HAP-1 (cell line): ENCODE data around the gene OBSL1.

ENCODE experiments used
- DNase-seq, 2 experiments: peaks; one replicate each; pipeline ENCODE4 v3.0.0-alpha.2; 2016 to 2020; ENCODE audit warnings: low spot score in 2 of 2
- H3K27me3 ChIP-seq: fragments of 250-450 bp; sonication (Bioruptor Pico); 2 replicates; pipeline ENCODE4 v1.5.1; 2020; ENCODE audit warnings: low read depth, mild to moderate bottlenecking, moderate library complexity
- H3K36me3 ChIP-seq: fragments of 250-450 bp; sonication (Bioruptor Pico); replicated peaks from 2 replicates; pipeline ENCODE4 v1.5.1; 2020; ENCODE audit warnings: mild to moderate bottlenecking
- H3K4me1 ChIP-seq: fragments of 250-450 bp; sonication (Bioruptor Pico); 2 replicates; pipeline ENCODE4 v1.5.1; 2020; ENCODE audit warnings: mild to moderate bottlenecking
- H3K4me3 ChIP-seq: fragments of 250-450 bp; sonication (Bioruptor Pico); 2 replicates; pipeline ENCODE4 v1.5.1; 2020; ENCODE audit warnings: mild to moderate bottlenecking, moderate library complexity
- H3K9me3 ChIP-seq: fragments of 250-450 bp; sonication (Bioruptor Pico); 2 replicates; pipeline ENCODE4 v1.5.1; 2020; ENCODE audit warnings: mild to moderate bottlenecking, moderate library complexity
- in situ Hi-C: fragments of 300-500 bp; cut with MboI; formaldehyde crosslinking; loops from 3 replicates; pipeline ENCODE4 v1.14.3; 2020; ENCODE audit warnings: low sequenced_read_pairs, inconsistent platforms, mixed read lengths

OBSL1 gene

DNA sequence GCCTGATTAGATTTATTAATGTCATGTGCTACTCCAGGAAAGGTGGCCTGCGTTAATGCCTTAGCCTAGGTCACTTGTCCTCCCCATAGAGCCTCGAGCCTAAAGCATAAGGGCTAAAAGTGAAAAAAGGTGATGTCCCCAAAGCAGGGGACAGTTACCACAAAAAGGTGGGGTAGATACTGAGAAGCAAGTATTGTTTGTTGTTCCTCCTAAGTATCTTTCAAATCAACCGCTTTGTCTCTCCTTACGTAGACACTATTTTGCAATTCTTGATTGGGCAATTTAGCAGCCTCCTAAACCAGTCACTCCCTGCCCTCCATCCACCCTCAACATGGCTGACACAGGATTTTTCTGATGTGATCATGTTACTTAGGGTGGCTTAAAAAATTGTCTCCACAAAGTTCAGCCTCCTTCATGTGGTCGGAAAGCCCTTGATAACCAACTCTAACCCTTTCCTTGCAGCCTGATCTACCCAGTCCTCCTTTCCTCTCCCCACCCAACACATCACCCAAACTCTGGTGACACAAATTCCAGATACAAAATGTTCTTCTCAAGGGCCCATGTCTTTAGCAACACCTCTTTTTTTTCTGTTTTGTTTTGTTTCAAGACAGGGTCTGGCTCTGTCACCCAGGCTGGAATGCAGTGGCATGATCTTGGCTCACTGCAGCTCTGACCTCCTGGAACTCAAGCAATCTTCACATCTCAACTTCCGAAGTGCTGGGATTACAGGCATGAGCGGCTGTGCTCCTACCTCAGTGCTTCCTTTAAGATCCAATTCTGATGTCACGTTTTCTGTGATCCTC lies 7.7 kb upstream of the OBSL1 start:
- in situ Hi-C loops = no loop called here
- DNase-seq = no peak
- Histone ChIP-seq H3K27me3 (no peaks in the 10 kb centered on the region), H3K9me3 (no peaks in the 10 kb centered on the region; the same call in 1 of the 2 replicates), H3K4me3 (no peak overlapping the region), H3K36me3 (no peaks in the 10 kb centered on the region), H3K4me1 (0 out of 2 replicates have a peak, but pooled peaks cover 2% of the 10 kb centered on the region)

DNA sequence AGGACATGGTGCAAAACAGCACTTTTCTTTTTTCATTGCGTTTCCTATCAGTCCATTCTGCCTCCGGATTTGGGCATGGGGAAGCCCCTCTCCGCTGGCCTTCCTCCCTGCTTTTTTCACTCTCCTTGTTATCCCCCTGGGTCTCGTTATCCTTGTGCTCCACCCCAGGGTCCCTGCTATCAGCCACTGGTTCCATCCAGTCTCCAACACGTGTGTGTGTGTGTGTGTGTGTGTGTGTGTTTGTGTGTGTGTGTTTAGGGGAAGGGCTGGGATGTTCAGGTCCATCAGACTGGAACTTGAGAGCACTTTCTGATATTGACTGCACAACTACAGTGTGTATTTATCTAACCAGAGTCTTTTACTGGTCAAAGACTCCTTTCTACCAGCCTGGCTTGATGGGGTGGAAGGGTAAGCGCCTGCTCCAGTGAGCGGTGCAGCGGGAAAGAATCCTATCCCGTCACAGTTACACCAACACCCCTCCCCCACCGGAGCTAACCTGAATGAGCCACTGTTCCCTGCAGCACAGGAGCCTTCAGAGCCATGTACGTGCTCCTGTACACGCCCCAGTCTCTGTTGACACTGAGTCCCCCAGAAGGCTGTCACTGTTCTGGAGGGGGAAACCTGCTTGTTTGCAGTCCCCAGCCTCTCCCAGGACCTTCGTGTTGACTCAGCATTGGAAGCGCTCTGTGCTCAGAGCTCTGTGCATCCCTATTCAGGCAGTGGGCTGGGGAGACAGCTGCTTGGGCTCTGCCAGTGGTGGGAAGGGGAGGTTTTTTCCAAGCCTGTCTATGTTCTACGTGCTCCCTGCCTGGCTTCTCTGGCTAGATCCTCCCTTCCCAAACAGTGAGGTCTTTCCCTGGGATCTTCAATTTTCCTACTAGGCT lies 5.4 kb upstream of the OBSL1 start:
- in situ Hi-C loops = no loop called here
- no peak overlapping the region for H3K4me3 ChIP-seq
- no peaks in the 10 kb centered on the region for H3K36me3 ChIP-seq
- H3K4me1 ChIP-seq = peaks cover 6% of the 10 kb centered on the region
- no peaks in the 10 kb centered on the region for H3K9me3 ChIP-seq
- peak in 1 of 2 experiments; percentile 60 for DNase-seq
- no peaks in the 10 kb centered on the region for H3K27me3 ChIP-seq

DNA sequence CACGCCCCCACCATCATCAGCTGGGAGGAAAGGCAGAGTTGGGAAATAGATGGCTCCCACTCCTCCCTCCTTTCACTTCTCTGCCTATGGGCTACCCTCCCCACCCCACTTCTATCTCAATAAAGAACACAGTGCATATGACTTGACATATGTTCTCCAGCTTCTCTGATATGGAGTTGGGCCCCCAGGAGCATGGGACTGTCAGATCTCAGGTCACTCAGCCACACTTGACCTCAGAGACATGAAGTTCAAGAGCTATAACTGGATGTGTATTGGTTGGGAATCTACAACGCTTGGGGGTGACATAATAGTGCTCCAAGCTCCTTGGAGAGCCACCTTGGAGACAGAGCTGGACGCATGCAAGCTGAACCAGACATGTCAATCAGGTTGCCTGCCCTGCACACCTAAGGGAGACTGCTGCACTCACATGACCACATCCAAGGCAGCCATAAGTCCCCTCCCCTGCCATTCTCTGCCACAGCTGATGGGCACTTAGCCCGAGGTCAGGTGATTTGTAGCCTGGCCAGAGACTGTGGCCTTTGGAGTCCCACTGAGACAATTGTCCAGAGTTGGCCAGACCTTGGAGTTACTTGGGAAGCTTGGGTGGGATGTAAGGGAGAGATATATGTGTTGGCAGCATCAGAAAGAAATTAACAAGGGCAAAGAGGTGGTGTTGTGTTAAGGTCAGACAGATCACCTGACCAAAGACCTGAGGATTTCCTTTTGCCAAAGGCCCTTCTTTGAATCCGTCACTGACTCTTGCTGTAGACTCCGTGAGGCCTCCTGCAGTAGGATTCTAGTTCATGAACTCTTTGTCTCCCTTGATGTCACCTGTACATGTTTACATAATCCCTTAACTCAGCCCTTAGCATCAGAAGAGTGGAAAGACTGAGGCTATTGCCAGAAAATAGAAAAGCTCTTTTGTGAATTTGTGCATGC lies 4.5 kb upstream of the OBSL1 start:
- Histone ChIP-seq H3K27me3 (no peaks in the 10 kb centered on the region), H3K4me1 (peaks cover 9% of the 10 kb centered on the region), H3K36me3 (no peaks in the 10 kb centered on the region), H3K4me3 (no peak overlapping the region), H3K9me3 (no peaks in the 10 kb centered on the region)
- in situ Hi-C loops = no loop called here
- DNase-seq = no peak

DNA sequence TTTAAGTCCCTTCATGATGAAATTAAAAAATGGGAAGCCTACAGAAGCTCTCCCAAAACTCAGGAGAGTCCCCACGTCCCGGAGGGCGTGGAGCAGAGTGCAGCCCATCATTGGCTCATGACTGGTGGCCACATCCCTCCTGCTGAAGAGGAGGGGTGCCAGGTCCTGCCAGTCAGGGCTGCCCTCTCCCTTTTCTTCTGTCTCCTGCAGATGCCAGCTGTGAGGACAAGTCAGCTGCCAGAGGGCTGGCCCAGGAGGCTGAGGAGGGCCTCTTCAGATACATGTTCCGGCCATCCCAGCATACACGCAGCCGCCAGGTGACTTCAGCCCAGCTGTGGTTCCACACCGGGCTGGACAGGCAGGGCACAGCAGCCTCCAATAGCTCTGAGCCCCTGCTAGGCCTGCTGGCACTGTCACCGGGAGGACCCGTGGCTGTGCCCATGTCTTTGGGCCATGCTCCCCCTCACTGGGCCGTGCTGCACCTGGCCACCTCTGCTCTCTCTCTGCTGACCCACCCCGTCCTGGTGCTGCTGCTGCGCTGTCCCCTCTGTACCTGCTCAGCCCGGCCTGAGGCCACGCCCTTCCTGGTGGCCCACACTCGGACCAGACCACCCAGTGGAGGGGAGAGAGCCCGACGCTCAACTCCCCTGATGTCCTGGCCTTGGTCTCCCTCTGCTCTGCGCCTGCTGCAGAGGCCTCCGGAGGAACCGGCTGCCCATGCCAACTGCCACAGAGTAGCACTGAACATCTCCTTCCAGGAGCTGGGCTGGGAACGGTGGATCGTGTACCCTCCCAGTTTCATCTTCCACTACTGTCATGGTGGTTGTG lies 3.4 kb upstream of the OBSL1 start:
- Histone ChIP-seq H3K27me3 (no peaks in the 10 kb centered on the region), H3K4me1 (peaks cover 13% of the 10 kb centered on the region), H3K9me3 (no peaks in the 10 kb centered on the region), H3K36me3 (no peaks in the 10 kb centered on the region; the same call in 1 of the 2 replicates), H3K4me3 (no peak overlapping the region)
- DNase-seq = no peak
- in situ Hi-C loops = no loop called here

DNA sequence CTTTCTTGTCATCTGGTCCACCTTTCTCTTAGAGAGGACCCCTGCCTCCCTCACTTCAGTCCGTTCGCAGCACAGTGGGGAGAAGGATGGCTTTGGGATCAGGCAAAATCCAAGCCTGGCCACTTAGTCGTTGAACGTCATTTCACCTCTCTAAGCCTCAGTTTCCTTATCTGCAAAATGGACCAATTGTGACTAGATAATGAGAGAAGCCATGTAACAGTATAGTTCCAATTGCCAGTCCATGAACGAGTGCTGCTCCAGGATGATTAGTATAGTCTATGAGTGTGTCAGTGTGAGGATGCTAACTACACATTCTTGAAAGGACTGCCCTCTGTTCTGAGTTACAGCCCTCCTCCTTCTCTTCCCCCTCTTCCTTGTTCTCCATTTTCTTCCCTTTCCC lies 1.8 kb upstream of the OBSL1 start:
- in situ Hi-C loops = no loop called here
- peaks cover 17% of the 10 kb centered on the region for H3K4me1 ChIP-seq

DNA sequence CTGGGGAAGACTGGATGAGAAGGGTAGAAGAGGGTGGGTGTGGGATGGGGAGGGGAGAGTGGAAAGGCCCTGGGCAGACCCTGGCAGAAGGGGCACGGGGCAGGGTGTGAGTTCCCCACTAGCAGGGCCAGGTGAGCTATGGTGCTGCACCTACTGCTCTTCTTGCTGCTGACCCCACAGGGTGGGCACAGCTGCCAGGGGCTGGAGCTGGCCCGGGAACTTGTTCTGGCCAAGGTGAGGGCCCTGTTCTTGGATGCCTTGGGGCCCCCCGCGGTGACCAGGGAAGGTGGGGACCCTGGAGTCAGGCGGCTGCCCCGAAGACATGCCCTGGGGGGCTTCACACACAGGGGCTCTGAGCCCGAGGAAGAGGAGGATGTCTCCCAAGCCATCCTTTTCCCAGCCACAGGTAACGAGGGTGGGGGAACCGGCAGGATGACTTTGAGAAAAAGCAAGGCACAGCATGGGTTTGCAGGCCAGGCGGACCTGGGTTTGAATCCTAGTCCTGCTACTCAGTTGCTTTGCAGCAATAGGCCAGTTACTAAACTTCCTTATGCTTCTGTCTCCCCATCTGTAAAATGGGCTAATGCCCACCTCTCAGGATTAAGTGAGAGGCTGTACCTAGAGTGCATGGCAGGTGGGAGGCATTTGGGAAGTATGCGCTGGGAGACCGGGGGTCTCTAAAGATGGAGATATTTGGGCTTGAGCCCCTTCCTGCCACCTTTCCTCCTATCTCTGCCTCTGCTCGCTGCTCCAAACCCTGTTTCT lies 1.1 kb upstream of the OBSL1 start, which contains the start of gene INHA:
Gene INHA (plus strand): TSS at position 74 of the 765 bp plus-strand sequence. CDS start 65 bp downstream, at position 139.
- Histone ChIP-seq H3K27me3 (no peaks in the 10 kb centered on the region), H3K4me1 (peaks cover 17% of the 10 kb centered on the region), H3K9me3 (no peaks in the 10 kb centered on the region), H3K4me3 (peak within 1 kb of the TSS; percentile 51), H3K36me3 (peaks cover 3% of the 10 kb centered on the region; the same call in 1 of the 2 replicates)
- in situ Hi-C loops = no loop called here
- no peak for DNase-seq

More for the DNA sequence above, 1.8 kb upstream of the OBSL1 start:
- peaks cover 3% of the 10 kb centered on the region; the same call in 1 of the 2 replicates for H3K36me3 ChIP-seq
- H3K27me3 ChIP-seq = no peaks in the 10 kb centered on the region
- H3K4me3 ChIP-seq = no peak overlapping the region
- no peak for DNase-seq
- H3K9me3 ChIP-seq = no peaks in the 10 kb centered on the region

DNA sequence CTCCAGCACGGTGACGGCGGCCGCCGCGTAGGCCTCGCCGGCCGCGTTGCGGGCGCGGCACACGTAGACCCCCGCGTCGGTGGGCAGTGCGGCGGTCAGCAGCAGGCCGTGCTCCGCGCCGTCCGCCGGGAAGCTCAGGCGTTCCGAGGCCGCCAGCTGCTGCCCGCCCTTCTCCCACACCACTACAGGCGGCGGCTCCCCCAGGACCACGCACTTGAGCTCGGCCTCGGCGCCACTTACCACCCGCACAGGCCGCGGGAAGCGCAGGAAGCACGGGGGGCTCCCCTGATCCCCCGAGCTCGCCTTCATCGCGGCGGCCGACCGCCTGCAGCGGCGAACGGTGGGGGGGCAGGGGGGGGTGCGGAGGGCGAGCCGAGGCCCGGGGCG lies 422 bp downstream of the OBSL1 start:
- in situ Hi-C loops = no loop called here
- Histone ChIP-seq H3K27me3 (no peaks in the 10 kb centered on the region), H3K4me1 (peaks cover 15% of the 10 kb centered on the region), H3K4me3 (peak overlapping the region; percentile 51), H3K9me3 (no peaks in the 10 kb centered on the region), H3K36me3 (peaks cover 3% of the 10 kb centered on the region; the same call in 1 of the 2 replicates)
- DNase-seq = no peak

DNA sequence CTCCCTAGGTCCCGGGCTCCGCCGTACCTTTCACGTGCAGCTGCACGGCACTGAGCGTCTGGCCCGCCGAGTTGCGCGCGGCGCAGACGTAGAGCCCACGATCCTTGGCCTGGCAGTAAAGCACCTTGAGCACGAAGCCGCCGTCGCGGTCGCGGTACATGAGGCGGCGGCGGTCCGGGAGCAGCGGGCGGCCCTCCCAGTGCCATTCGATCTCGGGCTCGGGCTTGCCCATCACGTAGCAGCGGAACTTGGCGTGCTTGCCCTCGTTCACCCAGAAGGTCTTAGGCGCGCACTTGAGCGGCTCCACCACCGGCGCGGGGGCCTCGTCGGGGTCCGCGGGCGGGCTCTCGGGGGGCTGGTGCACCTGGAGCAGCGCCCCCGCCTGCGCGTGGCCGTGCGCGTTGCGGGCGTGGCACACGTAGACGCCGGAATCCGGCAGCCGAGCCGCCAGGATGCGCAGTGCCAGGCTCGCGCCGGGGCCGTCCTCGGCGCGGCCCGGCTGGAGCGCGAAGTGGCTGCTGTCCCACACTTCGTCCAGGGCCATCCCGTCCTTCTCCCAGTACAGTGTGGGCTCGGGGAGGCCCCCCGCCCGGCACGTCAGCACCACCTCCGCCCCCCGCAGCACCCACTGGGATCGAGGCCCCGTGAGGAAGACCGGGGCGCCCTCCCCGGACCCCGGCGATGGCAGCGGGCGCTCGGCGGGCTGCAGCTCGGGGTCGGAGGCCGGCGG lies 980 bp downstream of the OBSL1 start:
- in situ Hi-C loops = no loop called here
- DNase-seq = peak in 1 of 2 experiments; percentile 36
- no peaks in the 10 kb centered on the region for H3K27me3 ChIP-seq
- peaks cover 15% of the 10 kb centered on the region for H3K4me1 ChIP-seq
- no peaks in the 10 kb centered on the region for H3K9me3 ChIP-seq
- peak overlapping the region; percentile 51 for H3K4me3 ChIP-seq
- H3K36me3 ChIP-seq = peaks cover 3% of the 10 kb centered on the region; the same call in 1 of the 2 replicates

DNA sequence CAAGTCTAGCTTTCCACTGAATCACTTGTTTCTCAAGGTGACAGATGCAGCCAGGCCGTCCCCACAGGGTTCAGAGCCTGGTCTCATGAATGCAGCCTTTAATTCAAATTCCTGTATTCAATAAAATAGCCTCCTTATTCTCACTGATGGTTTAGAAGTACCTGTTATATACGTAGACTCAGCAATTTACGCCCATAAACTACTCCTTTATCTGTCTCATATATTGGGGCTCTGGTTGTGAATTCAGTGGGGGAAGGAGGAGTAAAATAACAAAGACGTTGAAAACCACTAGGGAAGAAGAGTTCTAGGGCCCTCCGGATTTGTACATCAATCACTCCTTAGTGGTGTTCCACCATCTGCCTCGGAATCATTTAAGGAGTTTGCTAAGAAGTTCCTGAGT lies 1.7 kb downstream of the OBSL1 start:
- Histone ChIP-seq H3K27me3 (no peaks in the 10 kb centered on the region), H3K36me3 (peaks cover 6% of the 10 kb centered on the region; the same call in 1 of the 2 replicates), H3K4me3 (no peak overlapping the region; the same call in 1 of the 2 replicates), H3K4me1 (peaks cover 15% of the 10 kb centered on the region), H3K9me3 (no peaks in the 10 kb centered on the region)
- in situ Hi-C loops = no loop called here
- no peak for DNase-seq

DNA sequence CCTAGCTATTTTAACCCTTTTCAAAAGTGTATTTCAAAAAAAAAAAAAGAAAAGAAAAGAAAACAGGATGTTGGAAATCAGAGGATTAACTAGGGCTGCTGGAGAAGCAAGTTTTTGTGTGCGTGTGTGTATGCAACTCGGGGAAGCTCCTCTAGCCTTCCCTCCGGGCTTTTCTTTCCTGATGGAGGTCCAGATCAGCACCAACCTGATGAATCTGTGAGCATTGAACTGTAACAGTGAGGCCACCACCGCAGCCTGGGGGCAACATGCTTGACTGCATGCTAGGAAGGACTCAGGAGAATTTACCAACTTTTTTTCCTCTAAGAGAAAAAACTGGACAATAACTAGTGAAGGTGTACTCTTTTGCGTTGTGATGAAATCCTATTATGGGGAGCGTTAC lies 2.3 kb downstream of the OBSL1 start:
- no peaks in the 10 kb centered on the region for H3K27me3 ChIP-seq
- peaks cover 6% of the 10 kb centered on the region for H3K36me3 ChIP-seq
- DNase-seq = peak; percentile 57 to 67
- no peaks in the 10 kb centered on the region for H3K9me3 ChIP-seq
- H3K4me3 ChIP-seq = no peak overlapping the region
- in situ Hi-C loops = no loop called here
- H3K4me1 ChIP-seq = peaks cover 15% of the 10 kb centered on the region

DNA sequence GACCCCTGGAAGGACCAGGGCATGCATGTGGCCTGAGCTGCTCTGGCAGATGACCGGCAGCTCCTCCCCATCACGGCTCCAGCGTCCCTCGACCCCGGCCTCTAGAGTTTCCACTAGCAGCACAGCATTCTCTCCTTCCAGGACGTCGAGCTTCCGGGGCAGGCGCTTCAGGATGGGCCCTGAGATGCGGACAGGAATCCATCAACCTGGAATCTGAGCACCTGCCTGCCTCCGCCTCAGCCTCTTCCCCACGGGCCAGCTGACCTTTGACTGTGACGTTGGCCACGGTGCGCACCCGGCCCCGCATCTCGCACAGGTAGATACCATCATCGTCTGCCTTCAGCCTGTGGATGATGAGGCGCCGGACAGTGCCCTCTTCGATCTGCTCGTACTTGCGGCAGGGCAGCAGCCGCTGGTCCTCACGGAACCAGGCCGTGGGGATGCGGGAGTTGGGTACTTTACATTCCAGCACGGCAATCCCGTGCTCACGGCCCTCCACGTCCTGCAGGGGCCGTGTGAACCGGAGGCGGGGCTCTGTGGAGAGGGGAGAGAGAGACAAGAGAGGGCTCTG lies 3.5 kb downstream of the OBSL1 start:
- H3K36me3 ChIP-seq = peaks cover 6% of the 10 kb centered on the region
- in situ Hi-C loops = no loop called here
- no peaks in the 10 kb centered on the region for H3K27me3 ChIP-seq
- H3K4me3 ChIP-seq = no peak overlapping the region
- no peaks in the 10 kb centered on the region for H3K9me3 ChIP-seq
- peaks cover 15% of the 10 kb centered on the region for H3K4me1 ChIP-seq
- DNase-seq = no peak
